SK-N-SH (cell line): Measurements from ENCODE around the gene ARMC8. TPM values are rescaled to one million over a fixed set of nuclear protein-coding genes. Genes with fewer than 3 reads are reported as not detected.

Experiments used
- CTCF ChIA-PET: fragments of 300-600, 350-600 bp; formaldehyde crosslinking; extraction: SDS; loops from one replicate; lab custom pipeline; 2021; lab: Yijun Ruan, JAX
- POLR2A ChIA-PET: fragments of 350-600 bp; sonication (Branson Sonifier 250); formaldehyde crosslinking; extraction: SDS; loops from one replicate; lab custom pipeline; 2020; ENCODE audit warnings: antibody characterized with exemption, inconsistent platforms; lab: Yijun Ruan, JAX
- DNase-seq: peaks from one replicate; pipeline ENCODE4 v3.0.0; 2012
- H2AFZ ChIP-seq: fragments of 200-600 bp; sonication (generic); 2 replicates; pipeline ENCODE4 v1.8.1; 2016; ENCODE audit warnings: antibody characterized with exemption, mild to moderate bottlenecking, low read depth
- H3F3A ChIP-seq: fragments of 200-600 bp; sonication (generic); replicated peaks from 2 replicates; pipeline ENCODE3; 2016; ENCODE audit warnings: antibody characterized with exemption, mild to moderate bottlenecking; ENCODE audit not compliant: insufficient read depth
- H3K27ac ChIP-seq, 2 experiments: fragments of 200-500 bp in 1 of 2; fragments of 200-600 bp in 1 of 2; sonication (Bioruptor generic) in 1 of 2; sonication (generic), shearing (Covaris generic) in 1 of 2; 2 replicates each; pipeline versions ENCODE4 v1.5.1 to v1.6.1; 2014 to 2016; ENCODE audit warnings: low read depth in 2 of 2, inconsistent platforms in 1 of 2, low read length in 1 of 2, mild to moderate bottlenecking in 1 of 2, mixed read lengths in 1 of 2
- H3K27me3 ChIP-seq: fragments of 200-600 bp; sonication (generic), shearing (Covaris generic); 2 replicates; pipeline ENCODE4 v1.6.1; 2016; ENCODE audit warnings: mixed run types; ENCODE audit not compliant: insufficient read depth
- H3K36me3 ChIP-seq, 2 experiments: fragments of 200-500 bp in 1 of 2; fragments of 200-600 bp in 1 of 2; sonication (Bioruptor generic) in 1 of 2; sonication (generic) in 1 of 2; replicated peaks in 1 of 2; 2 replicates each; pipeline versions ENCODE3 to v1.5.1; 2014 to 2016; ENCODE audit warnings: low read length in 1 of 2, mild to moderate bottlenecking in 1 of 2; ENCODE audit not compliant: insufficient read depth in 2 of 2, control insufficient read depth in 1 of 2
- H3K4me1 ChIP-seq, 2 experiments: fragments of 200-500 bp in 1 of 2; fragments of 200-600 bp in 1 of 2; sonication (Bioruptor generic) in 1 of 2; sonication (generic), shearing (Covaris generic) in 1 of 2; 2 replicates each; pipeline versions ENCODE4 v1.5.1 to v1.6.1; 2014 to 2016; ENCODE audit warnings: low read depth in 1 of 2, low read length in 1 of 2, mixed run types in 1 of 2; ENCODE audit not compliant: insufficient read depth in 2 of 2, control insufficient read depth in 1 of 2
- H3K4me2 ChIP-seq: fragments of 200-600 bp; sonication (generic), shearing (Covaris generic); 2 replicates; pipeline ENCODE4 v1.6.1; 2017; ENCODE audit warnings: mixed run types
- H3K4me3 ChIP-seq, 2 experiments: fragments of 200-500 bp in 1 of 2; fragments of 200-600 bp in 1 of 2; sonication (Bioruptor generic) in 1 of 2; sonication (generic), shearing (Covaris generic) in 1 of 2; 2 replicates each; pipeline versions ENCODE4 v1.5.1 to v1.8.1; 2014 to 2016; ENCODE audit warnings: low read depth in 2 of 2, inconsistent platforms in 1 of 2, low read length in 1 of 2, mild to moderate bottlenecking in 1 of 2, mixed read lengths in 1 of 2, moderate library complexity in 1 of 2
- H3K79me2 ChIP-seq: fragments of 200-600 bp; sonication (generic); 2 replicates; pipeline ENCODE4 v1.8.1; 2017; ENCODE audit warnings: mild to moderate bottlenecking; ENCODE audit not compliant: insufficient read depth
- H3K9ac ChIP-seq: fragments of 200-600 bp; sonication (generic); 2 replicates; pipeline ENCODE4 v1.6.1; 2017; ENCODE audit warnings: mixed run types
- H3K9me2 ChIP-seq: fragments of 200-600 bp; sonication (generic); 2 replicates; pipeline ENCODE4 v1.6.1; 2017; ENCODE audit warnings: mixed run types
- H3K9me3 ChIP-seq: fragments of 200-600 bp; sonication (generic); 2 replicates; pipeline ENCODE4 v1.6.1; 2017; ENCODE audit warnings: mixed run types, mild to moderate bottlenecking, moderate library complexity
- H4K20me1 ChIP-seq: fragments of 200-600 bp; sonication (generic); 2 replicates; pipeline ENCODE4 v1.6.1; 2017; ENCODE audit warnings: mild to moderate bottlenecking, mixed run types; ENCODE audit not compliant: insufficient read depth
- EP300 ChIP-seq, 2 experiments: IDR thresholded peaks; 2 replicates each; pipeline versions ENCODE4 v1.4.0 to v1.6.1; 2012; ENCODE audit warnings: borderline replicate concordance in 1 of 2, low read depth in 1 of 2, low read length in 1 of 2
- FOSL2 ChIP-seq: IDR thresholded peaks from 2 replicates; pipeline ENCODE4 v1.4.0; 2012; ENCODE audit warnings: low read depth, mild to moderate bottlenecking, moderate library complexity, borderline replicate concordance
- FOXJ3 ChIP-seq: sonication (generic); formaldehyde crosslinking; IDR thresholded peaks from 2 replicates; pipeline ENCODE4 v1.5.1; 2020; ENCODE audit warnings: mild to moderate bottlenecking, missing genetic modification reagents
- FOXM1 ChIP-seq: IDR thresholded peaks from 2 replicates; pipeline ENCODE4 v1.4.0; 2012; ENCODE audit warnings: low read depth, mild to moderate bottlenecking
- GATA2 ChIP-seq: sonication (generic); formaldehyde crosslinking; IDR thresholded peaks from 2 replicates; pipeline ENCODE4 v1.5.0; 2020; ENCODE audit warnings: mild to moderate bottlenecking, missing genetic modification reagents
- MXI1 ChIP-seq: IDR thresholded peaks from 2 replicates; pipeline ENCODE4 v1.6.1; 2012; ENCODE audit warnings: mild to moderate bottlenecking, low read depth, low read length, improper control_type of control experiment
- NFIC ChIP-seq: IDR thresholded peaks from 2 replicates; pipeline ENCODE4 v1.4.0; 2012; ENCODE audit warnings: borderline replicate concordance
- PBX3 ChIP-seq: IDR thresholded peaks from 2 replicates; pipeline ENCODE4; 2012
- RAD21 ChIP-seq: IDR thresholded peaks from 2 replicates; pipeline ENCODE4 v1.6.1; 2012; ENCODE audit warnings: mild to moderate bottlenecking, low read length
- RCOR1 ChIP-seq: fragments of 150-350 bp; IDR thresholded peaks from 2 replicates; pipeline ENCODE4 v1.6.1; 2017; ENCODE audit warnings: antibody characterized with exemption, low read length
- REST ChIP-seq: IDR thresholded peaks from 2 replicates; pipeline ENCODE4 v1.6.1; 2012; ENCODE audit warnings: mild to moderate bottlenecking, low read depth, low read length, moderate library complexity
- RFX5 ChIP-seq: IDR thresholded peaks from 2 replicates; pipeline ENCODE4 v1.6.1; 2012; ENCODE audit warnings: mild to moderate bottlenecking, improper control_type of control experiment, low read length
- RXRA ChIP-seq: IDR thresholded peaks from 2 replicates; pipeline ENCODE4 v1.4.0; 2012; ENCODE audit warnings: low read depth, mild to moderate bottlenecking, borderline replicate concordance
- SMC3 ChIP-seq: IDR thresholded peaks from 2 replicates; pipeline ENCODE4 v1.6.1; 2012; ENCODE audit warnings: low read depth, low read length, improper control_type of control experiment
- TAF1 ChIP-seq: IDR thresholded peaks from 2 replicates; pipeline ENCODE4 v1.6.1; 2012; ENCODE audit warnings: low read depth, mild to moderate bottlenecking, low read length, moderate library complexity, borderline replicate concordance
- TEAD4 ChIP-seq: IDR thresholded peaks from 2 replicates; pipeline ENCODE4 v1.4.0; 2012; ENCODE audit warnings: mild to moderate bottlenecking, borderline replicate concordance; ENCODE audit not compliant: insufficient read depth
- USF2 ChIP-seq: fragments of 150-350 bp; IDR thresholded peaks from 2 replicates; pipeline ENCODE4 v1.6.1; 2017; ENCODE audit warnings: antibody characterized with exemption, low read length, low read depth, borderline replicate concordance
- YY1 ChIP-seq: IDR thresholded peaks from 2 replicates; pipeline ENCODE4 v1.4.0; 2012; ENCODE audit warnings: low read depth, mild to moderate bottlenecking
- WGBS: methylation state at CpG from one replicate; pipeline ENCODE4 v1.1.6; 2017; ENCODE audit warnings: low lambda C conversion rate; 5-methylcytosine and 5-hydroxymethylcytosine counted together
- polyA plus RNA-seq, 3 experiments: library from polyadenylated mRNA; depleted of rRNA; stranded (reverse); fragments of >200 nt; gene quantifications; 2 replicates each; pipeline ENCODE4 v1.2.3, GENCODE V29; 2012

Gene ARMC8
- polyA plus RNA-seq, 1 of the 3 experiments (the other 2 are of a cell fraction), result 35.5 TPM

GRCh38 chr3:138173769-138174420 is 13.2 kb upstream of the ARMC8 start:
- ChIA-PET POLR2A (interaction anchor here (1.0 to 2.4 kb wide), 4 partner anchors 13 to 174 kb away, joined by 3 to 16 read pairs (median 11); partner anchors contain the start of genes ARMC8, DZIP1L and MRAS), CTCF (interaction anchor here (0.9 to 2.0 kb wide), 8 partner anchors 13 to 154 kb away, joined by 3 to 6 read pairs (median 3); partner anchors contain the start of genes ARMC8 and DZIP1L)
- Histone ChIP-seq H3K9me3 (no peaks in the 10 kb centered on the region), H3K79me2 (peaks cover 40% of the 10 kb centered on the region), H4K20me1 (no peaks in the 10 kb centered on the region), H3K4me2 (peak overlapping the region; percentile 80), H3K4me1 (peaks cover 0 to 8% of the 10 kb centered on the region in 2 experiments; a peak in 2 of 4 replicates), H3K27ac (peak overlapping the region; percentile 68; a peak in 3 of 4 replicates), H3F3A (peaks cover 23% of the 10 kb centered on the region), H3K4me3 (peak overlapping the region; percentile 58 to 79), H3K9ac (peak overlapping the region; percentile 81), H3K9me2 (no peaks in the 10 kb centered on the region), H2AFZ (peak overlapping the region; percentile 100), H3K27me3 (no peaks in the 10 kb centered on the region), H3K36me3 (peaks cover 19 to 39% of the 10 kb centered on the region in 2 experiments)
- TF ChIP-seq NFIC (no peak), RFX5 (no peak), TEAD4 (no peak), REST (no peak), USF2 (no peak), SMC3 (no peak), YY1 (no peak), FOSL2 (no peak), FOXJ3 (no peak), TAF1 (no peak), RCOR1 (no peak), EP300 (IDR thresholded peaks at IDR 0.05; ENCODE audit: borderline replicate concordance in 1 of 2, low read depth in 1 of 2, low read length in 1 of 2) (no peak), RXRA (no peak), RAD21 (no peak), GATA2 (no peak), MXI1 (no peak), FOXM1 (no peak), PBX3 (no peak)
- DNase-seq, result peak; percentile 29
- 11% methylated on average over 13 of the region's 13 CpGs for WGBS
